DMS 273 (cell line): ENCODE results near the gene IFT57.
A peak's percentile ranks its signal among the peaks of the same experiment; 100 is the strongest.

Source experiments
- DNase-seq: peaks from one replicate; lab custom pipeline; 2025; ENCODE audit not compliant: unreplicated experiment; lab: John Stamatoyannopoulos, UW

IFT57 gene

DNA sequence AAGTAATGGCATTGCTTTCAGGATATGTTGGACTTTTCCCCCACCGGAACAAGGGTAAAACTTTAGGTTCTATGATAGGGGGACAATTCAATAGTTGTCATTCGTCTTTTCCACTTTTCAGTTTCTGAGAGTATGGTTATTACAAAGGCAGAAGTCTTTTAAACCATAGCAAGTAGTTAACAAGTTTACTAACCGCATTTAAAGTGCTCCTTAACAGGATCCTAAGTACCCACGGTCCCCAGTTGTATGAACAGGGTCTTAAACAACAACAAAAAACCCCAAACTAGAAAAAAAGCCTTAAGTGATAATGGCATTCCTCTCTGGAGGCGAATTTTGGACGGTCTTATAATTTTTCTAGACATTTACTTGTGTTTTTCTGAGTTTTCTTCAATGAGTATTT lies 831 bp downstream of the IFT57 start:
- DNase-seq = no peak

DNA sequence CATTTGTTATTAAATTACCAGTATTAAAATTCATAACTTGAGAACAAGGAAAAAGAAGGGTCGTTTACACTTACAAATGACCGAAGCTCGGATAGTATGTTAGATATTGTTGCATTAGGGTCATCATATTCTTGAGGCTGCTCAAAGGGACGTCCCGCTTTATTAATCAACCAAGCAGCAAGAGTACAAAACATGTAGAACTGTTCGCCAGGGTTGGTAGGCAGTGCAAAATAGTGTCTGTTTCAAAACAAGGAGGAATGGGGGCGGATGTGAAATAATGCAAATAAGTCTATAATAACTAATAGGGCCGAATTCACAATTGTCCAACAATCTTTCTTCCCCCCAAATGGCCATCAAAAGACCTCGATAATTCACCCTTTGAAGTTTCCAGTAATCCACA lies 2.9 kb downstream of the IFT57 start:
- no peak for DNase-seq

DNA sequence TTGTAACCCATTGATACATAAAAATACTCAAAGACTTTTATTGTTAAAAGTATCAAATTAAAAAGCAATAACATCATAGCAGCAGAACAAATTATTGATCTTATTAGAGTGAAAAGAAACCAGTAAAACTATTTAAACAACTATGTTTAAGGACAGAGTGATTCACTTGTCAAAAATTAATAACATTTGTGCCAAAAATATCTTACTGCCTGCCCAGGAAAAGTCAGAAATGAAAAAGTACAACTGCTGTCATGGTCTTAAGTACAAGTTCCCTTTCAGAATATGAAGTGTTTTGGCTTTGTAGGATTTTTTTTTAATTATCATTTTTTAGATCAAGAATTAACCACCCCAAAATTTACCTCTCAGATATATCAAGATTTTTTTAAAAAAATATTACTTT lies 3.4 kb downstream of the IFT57 start:
- no peak for DNase-seq

DNA sequence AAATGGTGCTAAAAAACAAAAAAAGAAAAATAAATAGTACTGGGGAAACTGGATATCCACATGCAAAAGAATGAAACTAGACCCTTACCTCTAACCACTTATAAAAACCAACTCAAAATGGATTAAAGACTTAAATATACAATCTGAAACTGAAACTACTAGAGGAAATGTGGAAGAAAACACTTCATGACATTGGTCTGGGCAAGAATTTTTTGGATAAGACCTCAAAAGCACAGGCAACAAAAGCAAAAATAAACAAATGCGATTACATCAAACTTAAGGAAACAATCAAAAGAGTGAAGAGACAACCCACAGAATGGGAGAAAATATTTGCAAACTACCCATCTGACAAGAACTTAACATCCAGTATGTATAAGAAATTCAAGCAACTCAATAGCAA lies 6.4 kb downstream of the IFT57 start:
- DNase-seq = no peak

DNA sequence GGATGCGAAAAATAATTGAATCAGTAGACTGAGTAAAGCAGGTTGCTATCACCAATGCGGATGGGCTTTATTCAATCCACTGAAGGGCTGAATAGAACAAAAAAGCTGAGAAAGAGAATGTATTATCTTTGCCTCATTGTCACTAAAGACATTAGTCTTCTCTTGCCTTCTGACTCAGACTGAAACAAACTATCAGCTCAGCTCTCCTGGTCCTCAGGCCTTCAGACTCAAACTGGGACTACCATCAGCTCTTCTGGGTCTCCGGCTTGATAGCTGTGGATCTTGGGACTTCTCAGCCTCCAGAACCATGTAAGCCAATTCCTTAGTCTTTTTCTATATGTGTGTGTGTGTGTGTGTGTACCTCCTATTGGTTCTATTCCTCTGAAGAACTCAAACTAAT lies 12.6 kb downstream of the IFT57 start:
- no peak for DNase-seq

DNA sequence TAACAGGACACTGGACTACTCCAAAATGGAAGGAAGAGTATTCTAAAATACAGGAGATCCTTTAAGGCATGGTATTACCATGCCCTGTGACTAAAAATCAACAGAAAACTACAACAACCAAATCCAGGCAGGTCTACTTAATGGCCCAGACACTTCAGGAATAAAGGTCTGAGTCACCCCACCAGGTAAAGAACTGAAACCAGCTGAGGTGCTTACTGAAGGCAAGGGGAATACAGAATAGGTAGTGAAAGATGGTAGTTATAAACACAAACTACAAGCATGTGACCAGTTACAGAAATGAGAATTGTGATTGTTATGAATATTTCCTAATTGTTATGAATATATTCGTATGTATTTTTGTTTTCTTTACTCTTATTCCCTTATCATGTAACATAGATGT lies 13.4 kb downstream of the IFT57 start:
- no peak for DNase-seq

DNA sequence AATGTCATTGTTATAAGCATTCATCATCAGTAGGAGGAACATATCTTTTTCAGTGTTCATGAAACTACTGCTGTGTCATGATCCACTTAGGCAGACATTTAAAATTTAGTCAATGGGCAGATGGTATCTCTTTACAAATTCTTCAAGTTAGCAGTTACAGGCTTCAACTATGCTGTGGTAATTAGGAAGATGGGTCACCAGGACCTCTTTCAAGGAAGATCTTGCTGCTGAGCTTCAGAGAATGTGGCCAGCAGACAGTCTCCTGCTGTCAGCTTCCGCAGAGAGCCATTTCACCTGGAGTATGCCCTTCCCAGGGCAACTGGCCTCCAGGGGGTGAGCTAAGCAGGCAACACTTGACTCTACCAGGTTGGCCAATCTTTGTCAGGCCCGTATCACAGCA lies 19.4 kb downstream of the IFT57 start:
- peak; percentile 57 for DNase-seq

DNA sequence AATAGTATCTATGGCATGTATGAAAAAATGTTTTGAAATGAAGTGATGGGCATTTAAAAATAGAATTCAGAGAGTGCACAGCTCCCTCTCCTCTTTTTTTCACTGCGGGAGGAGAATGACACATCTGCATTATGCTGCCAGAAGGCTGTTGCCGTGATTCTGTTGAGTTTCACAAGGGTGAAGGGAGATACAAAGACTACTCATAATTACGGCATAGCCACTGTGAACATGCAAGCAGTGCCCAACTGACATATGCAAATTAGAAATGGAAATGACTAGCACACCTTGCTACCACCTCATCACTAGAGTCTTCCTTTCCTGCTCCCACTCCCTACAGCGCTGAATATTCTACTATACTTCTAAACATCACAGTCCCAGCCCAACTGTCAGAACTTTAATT lies 20.1 kb downstream of the IFT57 start:
- DNase-seq = no peak

DNA sequence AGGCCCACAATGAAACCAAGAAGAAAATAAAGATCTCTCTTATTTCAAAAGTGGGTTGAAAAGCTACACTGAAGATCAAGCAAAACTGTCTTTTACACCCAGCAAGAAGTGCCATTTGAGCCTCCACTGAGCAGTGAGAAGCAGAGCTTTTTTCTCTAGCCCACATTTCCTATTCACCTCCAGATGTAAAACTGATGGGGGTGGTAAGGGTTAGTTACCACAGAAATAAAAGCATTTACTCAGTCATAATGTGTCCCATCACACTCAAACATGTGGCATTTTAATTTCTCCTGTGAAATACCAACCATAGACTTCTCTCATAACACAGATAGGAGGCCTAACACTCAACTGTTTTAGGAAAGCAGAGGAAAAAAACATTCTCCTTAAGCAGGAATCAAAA lies 21.0 kb downstream of the IFT57 start:
- DNase-seq = no peak

DNA sequence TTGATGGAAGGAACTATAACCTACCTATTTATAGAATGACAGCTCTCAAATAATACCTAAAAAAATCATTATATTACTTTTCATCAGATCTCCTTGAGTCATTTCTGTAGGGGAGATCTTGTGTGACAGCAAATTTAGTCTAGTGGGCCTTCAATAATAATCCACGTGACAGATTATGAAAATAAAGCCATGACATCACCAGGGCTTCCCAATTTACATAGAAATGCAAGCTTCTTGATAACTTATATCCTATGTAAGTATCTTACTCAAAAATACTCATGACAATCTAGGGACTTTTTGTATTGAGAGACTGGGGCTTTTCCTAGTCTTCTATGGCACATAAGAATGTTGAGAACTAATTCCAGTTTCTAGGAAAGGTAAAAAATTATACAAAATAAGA lies 21.6 kb downstream of the IFT57 start:
- DNase-seq = no peak

DNA sequence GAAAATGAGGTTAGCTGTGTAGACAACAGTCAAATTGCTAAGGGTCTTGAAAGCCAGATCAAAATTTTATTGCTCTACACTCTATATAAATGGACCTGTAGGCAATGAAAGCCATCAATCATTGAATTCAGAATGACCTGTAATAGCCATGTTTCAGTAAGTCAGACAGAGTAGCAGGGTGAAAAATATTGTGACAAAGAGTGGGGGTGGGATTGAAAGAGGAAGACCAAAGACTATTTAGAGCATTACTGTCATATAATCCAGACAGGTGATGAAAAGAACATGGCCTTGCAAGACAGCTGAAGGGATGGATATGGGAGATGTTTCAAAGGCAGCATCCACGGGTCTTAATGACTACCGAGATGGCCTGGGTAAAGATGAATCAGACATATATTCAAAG lies 22.2 kb downstream of the IFT57 start:
- DNase-seq = no peak

DNA sequence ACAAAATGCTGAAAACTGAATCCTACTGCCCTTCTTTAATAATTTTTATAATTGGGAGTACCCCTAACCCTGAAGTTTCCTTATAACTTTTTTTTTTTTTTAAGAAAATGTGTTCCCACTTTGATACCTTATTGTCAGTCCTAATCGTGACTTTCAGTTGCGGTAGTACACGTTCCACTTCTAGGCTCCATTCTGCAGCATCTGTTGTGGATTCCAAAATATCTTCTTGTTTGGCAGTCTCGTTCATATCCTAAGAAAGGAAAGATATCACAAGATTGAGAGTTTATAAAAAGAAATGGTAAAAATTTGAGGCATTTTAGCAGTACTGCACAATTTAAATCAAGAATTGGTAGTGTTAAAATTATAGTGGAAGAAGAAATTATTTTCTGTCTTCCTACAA lies 30.8 kb downstream of the IFT57 start:
- no peak for DNase-seq

DNA sequence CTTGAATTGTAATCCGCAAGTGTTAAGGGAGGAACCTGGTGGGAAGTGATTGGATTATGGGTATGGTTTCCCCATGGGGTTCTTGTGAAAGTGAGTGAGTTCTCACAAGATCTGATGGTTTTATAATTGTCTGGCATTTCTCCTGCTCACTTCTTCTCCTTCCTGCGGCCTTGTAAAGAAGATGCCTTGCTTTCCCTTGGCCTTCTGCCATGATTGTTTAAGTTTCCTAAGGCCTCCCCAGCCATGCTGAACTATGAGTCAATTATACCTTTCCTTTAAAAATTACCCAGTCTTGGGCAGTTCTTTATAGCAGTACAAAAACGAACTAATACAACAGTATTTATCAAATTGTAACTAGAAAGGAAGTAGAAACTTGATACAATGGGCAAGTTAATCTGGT lies 31.9 kb downstream of the IFT57 start:
- DNase-seq = no peak

DNA sequence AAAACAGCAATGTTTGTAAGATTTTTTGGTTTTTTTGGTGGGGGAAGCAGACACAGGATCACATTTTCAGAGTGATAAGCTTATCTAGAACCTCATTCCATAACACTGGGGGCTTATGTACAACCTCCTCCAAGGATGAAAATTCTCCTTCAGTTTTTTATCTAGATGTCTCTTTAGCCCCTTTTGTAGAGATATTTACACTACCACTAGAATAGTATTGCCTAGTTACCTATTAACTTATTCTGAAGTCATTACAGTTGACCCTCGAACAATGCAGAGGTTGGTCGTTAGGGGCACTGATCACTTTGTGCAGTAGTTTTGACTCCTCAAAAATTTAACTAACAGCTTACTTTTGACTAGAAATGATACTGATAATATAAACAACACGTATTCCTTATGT lies 32.8 kb downstream of the IFT57 start:
- DNase-seq = no peak

DNA sequence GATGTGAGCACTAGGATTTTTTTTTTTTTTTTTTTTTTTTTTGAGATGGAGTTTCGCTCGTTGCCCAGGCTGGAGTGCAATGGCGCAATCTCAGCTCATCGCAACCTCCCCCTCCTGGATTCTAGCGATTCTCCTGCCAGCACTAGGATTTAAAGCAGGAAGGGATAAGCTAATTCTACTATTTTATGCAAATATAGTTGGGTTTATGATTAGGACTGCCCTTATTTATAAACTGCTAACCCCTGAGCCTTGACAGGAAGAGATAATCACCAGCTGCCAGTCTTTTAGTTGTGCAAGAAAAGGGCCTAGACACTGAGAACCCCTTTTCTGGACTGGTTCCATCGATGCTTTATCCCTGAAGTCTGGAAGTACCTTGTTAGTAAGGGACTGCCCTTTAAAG lies 36.7 kb downstream of the IFT57 start:
- DNase-seq = no peak

DNA sequence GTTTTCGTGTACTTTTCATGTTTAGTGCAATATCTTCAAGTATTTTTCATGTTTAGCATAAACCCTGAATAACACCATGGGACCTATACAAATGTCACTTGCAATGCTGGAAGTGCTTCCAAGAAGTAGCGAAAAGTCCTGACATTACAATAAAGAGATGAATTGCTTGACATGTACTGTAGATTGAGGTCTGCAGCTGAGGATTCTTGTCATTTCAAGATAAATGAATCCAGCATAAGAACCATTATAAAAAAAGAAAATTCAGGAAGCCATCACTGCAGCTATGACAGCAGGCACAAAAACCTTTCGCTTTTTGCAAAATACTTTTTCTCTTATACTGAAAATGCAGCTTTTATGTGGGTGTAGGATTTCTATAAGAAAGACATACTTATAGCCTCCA lies 37.4 kb downstream of the IFT57 start:
- DNase-seq = no peak

DNA sequence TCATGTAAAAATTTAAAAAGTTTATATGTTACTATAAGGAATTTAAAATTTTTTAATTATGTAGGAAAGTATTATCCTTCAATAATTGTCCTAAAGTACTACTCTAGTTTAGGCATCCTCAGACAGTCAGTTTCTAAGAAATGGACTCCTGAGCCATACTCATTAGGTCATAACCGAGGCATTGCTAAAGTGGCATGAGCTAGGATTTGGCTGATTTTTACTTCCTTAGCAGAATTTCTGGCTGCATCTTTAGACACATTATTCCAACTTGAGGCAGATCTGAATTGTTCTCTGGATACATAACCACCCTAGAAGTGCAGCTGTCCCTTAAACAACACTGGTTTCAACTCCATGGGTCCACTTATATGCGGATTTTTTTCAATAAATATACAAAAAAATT lies 38.3 kb downstream of the IFT57 start:
- no peak for DNase-seq

DNA sequence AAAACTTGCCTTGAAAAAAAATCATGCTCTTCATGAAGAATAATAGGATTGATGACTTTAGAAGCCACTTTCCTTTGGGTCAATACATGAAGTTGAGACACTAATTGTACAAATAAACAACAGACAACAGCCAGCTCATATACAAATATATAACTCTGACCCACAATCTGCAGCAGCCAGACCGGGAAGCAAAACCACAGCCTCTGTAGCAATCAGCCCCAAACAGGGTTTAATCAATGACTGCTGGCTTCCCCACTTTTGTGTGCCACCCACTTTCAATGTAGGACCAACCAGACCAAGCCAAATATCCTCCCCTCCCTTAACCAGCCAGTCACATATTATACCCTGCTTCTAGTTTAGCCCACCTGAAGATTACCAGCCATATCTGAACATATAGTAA lies 39.0 kb downstream of the IFT57 start:
- no peak for DNase-seq

DNA sequence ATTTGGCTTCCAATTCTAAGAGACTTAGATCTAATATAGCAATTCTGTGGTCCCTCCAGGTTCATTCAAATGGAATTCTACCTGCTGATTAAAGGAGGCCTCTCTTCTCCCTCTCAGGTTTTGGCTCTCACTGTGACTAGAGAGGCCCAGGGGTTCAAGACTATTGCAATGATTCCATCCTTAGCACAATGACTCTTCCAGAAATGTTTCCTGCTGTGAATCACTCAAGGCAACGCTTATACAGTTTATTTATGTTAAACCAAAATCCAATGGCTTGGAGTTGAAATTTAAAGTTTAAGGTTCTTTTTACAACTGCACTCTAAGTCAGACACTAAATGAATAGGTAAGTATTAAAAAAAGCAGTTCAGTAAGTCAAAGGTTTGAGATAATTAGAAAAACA lies 39.9 kb downstream of the IFT57 start:
- DNase-seq = no peak

DNA sequence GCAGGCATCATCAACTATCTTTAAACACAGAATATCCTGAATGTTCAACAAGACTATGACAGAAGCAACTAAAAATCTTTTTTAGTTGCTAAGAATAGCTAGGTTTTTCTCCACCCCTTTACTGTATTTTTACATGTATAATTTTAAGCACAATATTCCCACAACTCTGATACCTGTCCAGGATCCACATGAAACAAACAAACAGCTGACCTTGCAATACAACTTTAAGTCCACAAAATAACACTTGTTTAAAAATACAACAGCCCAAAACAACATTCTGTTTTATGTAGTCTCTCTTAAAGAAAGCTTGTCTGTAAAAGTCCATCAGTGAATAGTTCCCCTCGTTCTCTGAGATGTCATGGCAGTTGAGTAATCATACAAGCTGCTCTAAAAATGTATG lies 41.1 kb downstream of the IFT57 start:
- no peak for DNase-seq

DNA sequence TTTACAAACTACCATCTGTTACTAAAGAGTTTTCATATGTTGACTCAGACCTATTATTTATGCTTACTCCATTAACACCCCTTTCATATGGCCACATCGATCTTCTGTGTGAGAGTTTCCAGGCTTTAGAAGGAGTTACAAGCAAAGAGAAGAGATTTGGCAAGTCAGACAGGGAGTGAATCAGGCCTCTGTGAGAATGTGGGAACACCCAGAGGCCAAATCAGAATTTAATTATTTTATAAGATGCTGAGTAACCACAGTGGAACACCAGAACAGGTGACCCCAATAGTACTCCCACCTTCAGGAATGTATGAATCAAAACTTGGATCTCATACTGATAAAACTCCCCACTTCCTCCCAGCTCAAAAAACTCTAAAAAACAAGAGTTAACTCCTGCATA lies 42.0 kb downstream of the IFT57 start:
- DNase-seq = peak; percentile 51

DNA sequence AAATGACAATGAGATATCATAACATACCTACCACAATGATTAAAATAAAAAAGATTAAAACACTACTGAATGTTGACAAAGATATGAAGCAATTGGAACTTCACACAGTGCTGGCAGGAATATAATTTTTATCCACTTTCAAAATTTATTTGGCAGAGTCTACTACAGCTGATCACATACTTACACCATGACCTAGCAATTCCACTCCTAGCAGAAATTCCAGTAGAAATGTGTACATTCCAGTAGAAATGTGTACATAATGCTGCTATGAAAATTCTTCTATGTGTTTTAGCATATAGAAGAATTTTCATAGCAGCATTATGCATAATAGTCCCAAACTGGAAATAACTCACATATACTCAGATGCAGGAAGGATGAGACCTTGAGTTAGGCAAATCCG lies 43.5 kb downstream of the IFT57 start:
- no peak for DNase-seq

DNA sequence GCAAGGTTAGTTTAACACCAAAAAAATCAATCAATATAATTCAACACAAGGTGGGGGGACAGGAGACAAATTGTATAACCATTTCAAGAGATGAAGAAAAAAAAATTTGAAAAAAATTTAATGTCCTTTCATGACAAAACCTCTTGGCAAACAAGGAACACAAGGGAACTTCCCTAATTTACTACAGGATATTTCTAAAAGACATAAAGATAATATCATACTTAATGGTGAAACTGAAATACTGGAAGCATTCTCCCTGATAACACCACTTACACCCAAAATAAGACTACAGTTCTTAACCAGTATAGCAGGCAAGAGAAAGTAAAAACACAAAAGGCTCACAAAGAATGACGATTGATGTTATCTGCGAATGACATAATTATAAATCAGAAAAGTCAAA lies 44.7 kb downstream of the IFT57 start:
- no peak for DNase-seq

DNA sequence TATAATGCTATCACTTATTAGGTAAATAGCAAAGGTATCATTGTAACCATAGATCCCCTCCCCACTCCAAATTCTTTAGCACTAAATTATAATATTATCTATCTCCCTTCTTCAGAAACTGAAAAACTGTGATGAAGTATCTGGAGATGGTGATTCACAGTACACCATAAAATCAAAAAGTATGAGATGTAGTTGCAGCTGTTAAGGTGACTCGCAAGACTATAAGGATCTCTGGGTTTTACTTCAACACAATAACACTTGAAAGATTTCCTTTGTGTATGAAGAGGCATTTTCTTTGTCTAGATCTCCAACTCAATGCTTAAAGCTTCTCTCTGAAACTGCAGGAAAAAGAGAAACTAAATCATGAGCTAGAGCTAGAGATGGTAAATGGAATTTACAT lies 46.9 kb downstream of the IFT57 start:
- no peak for DNase-seq
